Measurements from ENCODE around the gene PIGL. TPM values are rescaled to one million over a fixed set of nuclear protein-coding genes. Genes with fewer than 3 reads are reported as not detected.

PIGL gene
- total and polyA plus RNA-seq, 4 experiments from 2014 or later, result 8.1 to 71.1 (median 44.0) TPM

DNA sequence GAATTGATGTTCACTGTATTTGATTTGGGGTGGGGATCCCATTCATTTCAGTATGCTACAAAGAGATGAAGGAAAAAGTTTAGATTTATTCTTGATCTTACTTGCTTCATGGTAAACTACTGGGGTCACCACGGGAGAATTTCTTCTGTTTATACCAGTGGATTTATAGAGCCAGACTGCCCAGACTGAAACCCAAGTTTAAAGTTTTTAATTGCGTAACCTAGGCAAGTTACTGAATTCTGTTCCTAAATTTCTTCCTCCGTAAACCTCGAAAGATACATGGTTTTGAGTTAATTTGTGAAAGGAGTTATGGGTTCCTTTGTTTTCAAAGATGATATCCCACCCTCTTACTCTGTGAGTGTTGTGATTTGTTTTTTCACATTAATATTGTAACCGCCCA, 26.4 kb downstream of the PIGL start:
- peak overlapping the region in 1 of 7 donors; percentile 42 for H3K27ac Mint-ChIP-seq

DNA sequence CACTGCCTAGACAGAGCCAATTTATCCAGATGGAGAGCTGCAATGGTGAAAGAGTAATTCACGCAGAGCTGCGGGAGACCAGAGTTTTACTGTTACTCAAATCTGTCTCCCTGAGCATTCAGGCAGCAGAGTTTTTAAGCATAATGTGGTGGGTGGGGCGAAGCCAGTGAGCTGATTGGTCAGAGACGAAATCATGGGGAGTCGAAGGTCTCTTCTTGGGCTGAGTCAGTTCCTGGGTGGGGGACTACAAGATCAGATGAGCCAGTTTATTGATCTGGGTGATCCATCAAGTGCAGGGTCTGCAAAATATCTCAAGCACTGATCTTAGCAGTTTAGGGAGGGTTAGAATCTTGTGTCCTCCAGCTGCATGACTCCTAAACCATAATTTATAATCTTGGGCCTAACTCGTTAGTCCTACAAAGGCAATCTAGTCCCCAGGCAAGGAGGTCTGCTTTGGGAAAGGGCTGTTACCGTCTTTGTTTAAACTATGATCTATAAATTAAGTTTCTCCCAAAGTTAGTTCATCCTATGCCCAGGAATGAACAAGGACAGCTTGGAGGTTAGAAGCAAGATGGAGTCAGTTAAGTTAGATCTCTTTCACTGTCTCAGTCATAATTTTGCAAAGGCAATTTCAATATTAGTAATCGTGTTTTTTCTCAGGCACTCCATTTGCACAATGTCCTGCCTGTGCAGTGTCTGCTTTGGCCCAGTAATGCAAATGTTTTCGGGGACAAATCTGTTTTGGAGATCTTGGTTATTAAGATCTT, 27.0 kb downstream of the PIGL start:
- Histone ChIP-seq H3K36me3 (ENCODE audit: insufficient read depth, low read length) (no peaks in the 10 kb centered on the region), H3K9me3 (ENCODE audit: control insufficient read depth in 1 of 2, low read length in 2 of 2) (no peaks in the 10 kb centered on the region), H3K27me3 (ENCODE audit: insufficient read depth, low read length) (no peaks in the 10 kb centered on the region), H3K4me1 (ENCODE audit: insufficient read depth, low read length) (no peaks in the 10 kb centered on the region), H3K4me3 (ENCODE audit: low read length in 2 of 2) (no peak overlapping the region), H3K27ac (ENCODE audit: low read depth, low read length) (no peak overlapping the region)
- Mint-ChIP-seq H3K9me3 (no peaks in the 10 kb centered on the region), H3K4me1 (peaks cover 0 to 11% (median 8%) of the 10 kb centered on the region in 4 donors), H3K27ac (peak overlapping the region in 3 of 7 donors; percentile 6 to 47 (median 42)), H3K27me3 (no peaks in the 10 kb centered on the region), H3K36me3 (peaks cover 18 to 22% of the 10 kb centered on the region in 2 donors), H3K4me3 (no peak overlapping the region)
- ChIA-PET CTCF (ENCODE audit: partially characterized antibody) (no interaction called here), POLR2A (ENCODE audit: partially characterized antibody) (interaction anchor here (1.4 kb wide), 1 partner anchor 27 kb away, joined by 3 read pairs; the partner anchor contains the start of gene PIGL)
- intact Hi-C loops (cut with micrococcal nuclease), result no loop called here
- DNase-seq, result no peak

More for the DNA sequence above, 26.4 kb downstream of the PIGL start:
- ChIA-PET POLR2A (ENCODE audit: partially characterized antibody) (interaction anchor here (1.4 kb wide), 1 partner anchor 26 kb away, joined by 3 read pairs; the partner anchor contains the start of gene PIGL), CTCF (ENCODE audit: partially characterized antibody) (no interaction called here)
- Histone ChIP-seq H3K27ac (ENCODE audit: low read depth, low read length) (no peak overlapping the region), H3K27me3 (ENCODE audit: insufficient read depth, low read length) (no peaks in the 10 kb centered on the region), H3K4me1 (ENCODE audit: insufficient read depth, low read length) (no peaks in the 10 kb centered on the region), H3K4me3 (ENCODE audit: low read length in 2 of 2) (no peak overlapping the region), H3K9me3 (ENCODE audit: control insufficient read depth in 1 of 2, low read length in 2 of 2) (no peaks in the 10 kb centered on the region), H3K36me3 (ENCODE audit: insufficient read depth, low read length) (no peaks in the 10 kb centered on the region)
- no peak for DNase-seq
- intact Hi-C loops (cut with micrococcal nuclease), result no loop called here
- Mint-ChIP-seq H3K4me3 (no peak overlapping the region), H3K9me3 (no peaks in the 10 kb centered on the region), H3K4me1 (peaks cover 0 to 11% (median 8%) of the 10 kb centered on the region in 4 donors), H3K36me3 (peaks cover 13 to 18% of the 10 kb centered on the region in 2 donors), H3K27me3 (no peaks in the 10 kb centered on the region)

DNA sequence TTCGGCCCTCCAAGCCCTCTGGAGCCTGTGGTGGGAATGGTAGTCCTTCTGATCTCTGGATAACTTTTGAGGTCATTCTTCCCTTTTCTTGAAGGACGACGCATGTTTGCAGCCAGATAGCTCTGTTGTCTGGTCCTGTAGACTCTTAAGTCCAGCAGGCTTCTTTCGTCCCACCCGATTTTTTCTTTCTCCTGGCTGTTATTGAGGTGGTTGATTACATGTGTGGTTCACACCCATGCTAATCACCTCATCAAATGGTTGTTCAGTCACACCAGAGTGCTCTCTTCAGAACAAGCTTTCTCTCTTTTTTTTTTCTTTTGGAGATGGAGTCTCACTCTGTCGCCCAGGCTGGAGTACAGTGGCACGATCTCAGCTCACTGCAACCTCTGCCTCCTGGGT, 30.6 kb downstream of the PIGL start:
- Mint-ChIP-seq H3K4me3 (no peak overlapping the region), H3K27me3 (no peaks in the 10 kb centered on the region), H3K27ac (no peak overlapping the region), H3K4me1 (peaks cover 0 to 8% (median 6%) of the 10 kb centered on the region in 4 donors), H3K36me3 (peaks cover 21 to 23% of the 10 kb centered on the region in 2 donors), H3K9me3 (no peaks in the 10 kb centered on the region)
- no peaks in the 10 kb centered on the region for H3K9me3 ChIP-seq (ENCODE audit: control insufficient read depth in 1 of 2, low read length in 2 of 2)
- no peak overlapping the region for H3K27ac ChIP-seq (ENCODE audit: low read depth, low read length)
- no peaks in the 10 kb centered on the region for H3K36me3 ChIP-seq (ENCODE audit: insufficient read depth, low read length)
- no peak for DNase-seq
- ChIA-PET CTCF (ENCODE audit: partially characterized antibody) (interaction anchor here (1.4 kb wide), 1 partner anchor 116 kb away, joined by 5 read pairs; no protein-coding TSS in a partner anchor), POLR2A (ENCODE audit: partially characterized antibody) (no interaction called here)
- intact Hi-C loops (cut with micrococcal nuclease), result no loop called here
- no peak overlapping the region for H3K4me3 ChIP-seq (ENCODE audit: low read length in 2 of 2)
- no peaks in the 10 kb centered on the region for H3K4me1 ChIP-seq (ENCODE audit: insufficient read depth, low read length)
- H3K27me3 ChIP-seq (ENCODE audit: insufficient read depth, low read length), result no peaks in the 10 kb centered on the region

DNA sequence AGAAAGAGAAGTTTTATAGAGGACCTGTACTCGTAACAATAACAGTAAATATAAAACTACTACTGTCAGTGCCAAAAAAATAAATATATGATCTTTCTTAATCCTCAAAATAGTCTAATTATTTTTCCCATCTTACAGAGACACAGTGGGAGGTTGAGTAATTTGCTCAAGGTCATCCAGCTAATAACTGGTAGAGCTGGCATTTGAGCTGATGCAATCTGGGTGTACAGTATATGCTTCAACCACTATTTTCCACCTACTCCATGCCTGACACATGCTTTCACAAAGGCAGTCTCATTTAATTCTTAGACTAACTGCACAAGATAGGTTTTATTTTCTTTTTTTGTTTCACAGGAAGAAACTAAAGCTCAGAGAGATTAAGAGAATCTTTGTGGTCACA, 33.6 kb downstream of the PIGL start:
- Mint-ChIP-seq H3K9me3 (no peaks in the 10 kb centered on the region), H3K4me1 (peaks cover 0 to 6% (median under 1%) of the 10 kb centered on the region in 4 donors), H3K36me3 (peaks cover 20 to 25% of the 10 kb centered on the region in 2 donors), H3K27ac (peak overlapping the region in 2 of 7 donors; percentile 27 to 51), H3K4me3 (no peak overlapping the region), H3K27me3 (no peaks in the 10 kb centered on the region)
- Histone ChIP-seq H3K36me3 (ENCODE audit: insufficient read depth, low read length) (no peaks in the 10 kb centered on the region), H3K27me3 (ENCODE audit: insufficient read depth, low read length) (no peaks in the 10 kb centered on the region), H3K9me3 (ENCODE audit: control insufficient read depth in 1 of 2, low read length in 2 of 2) (no peaks in the 10 kb centered on the region), H3K27ac (ENCODE audit: low read depth, low read length) (no peak overlapping the region), H3K4me3 (ENCODE audit: low read length in 2 of 2) (no peak overlapping the region), H3K4me1 (ENCODE audit: insufficient read depth, low read length) (no peaks in the 10 kb centered on the region)
- CTCF ChIA-PET (ENCODE audit: partially characterized antibody), result interaction anchor here (0.5 to 1.2 kb wide), 3 partner anchors 10 to 65 kb away, joined by 3 to 4 read pairs (median 3); no protein-coding TSS in a partner anchor
- POLR2A ChIA-PET (ENCODE audit: partially characterized antibody), result interaction anchor here (0.7 kb wide), 1 partner anchor 46 kb away, joined by 3 read pairs; no protein-coding TSS in a partner anchor
- intact Hi-C loops (cut with micrococcal nuclease), result no loop called here
- DNase-seq, result no peak

DNA sequence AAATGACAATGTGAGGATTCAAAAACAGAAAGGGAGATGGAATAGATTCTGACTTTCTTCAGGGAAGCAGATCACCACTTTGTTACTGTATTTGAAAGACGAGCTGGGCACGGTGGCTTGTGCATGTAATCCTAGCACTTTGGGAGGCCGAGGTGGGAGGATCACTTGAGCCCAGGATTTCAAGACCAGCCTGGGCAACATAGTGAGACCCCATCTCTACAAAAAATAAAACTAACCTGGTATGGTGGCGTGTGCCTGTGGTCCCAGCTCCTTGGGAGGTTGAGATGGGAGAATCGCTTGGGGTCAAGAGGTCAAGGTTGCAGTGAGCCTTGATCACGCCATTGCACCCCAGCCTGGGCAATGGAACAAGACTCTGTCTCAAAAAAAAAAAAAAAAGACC, 34.0 kb downstream of the PIGL start:
- Mint-ChIP-seq H3K27me3 (no peaks in the 10 kb centered on the region), H3K9me3 (no peaks in the 10 kb centered on the region), H3K36me3 (peaks cover 20 to 29% of the 10 kb centered on the region in 2 donors), H3K27ac (peak overlapping the region in 2 of 7 donors; percentile 27 to 51), H3K4me1 (peaks cover 0 to 7% (median 2%) of the 10 kb centered on the region in 4 donors), H3K4me3 (no peak overlapping the region)
- CTCF ChIA-PET (ENCODE audit: partially characterized antibody), result interaction anchor here (1.0 to 1.2 kb wide), 2 partner anchors 9 to 18 kb away, joined by 3 read pairs; no protein-coding TSS in a partner anchor
- no peak for DNase-seq
- POLR2A ChIA-PET (ENCODE audit: partially characterized antibody), result interaction anchor here (0.7 to 1.2 kb wide), 2 partner anchors 35 to 46 kb away, joined by 3 read pairs; no protein-coding TSS in a partner anchor
- intact Hi-C loops (cut with micrococcal nuclease), result no loop called here
- Histone ChIP-seq H3K27me3 (ENCODE audit: insufficient read depth, low read length) (no peaks in the 10 kb centered on the region), H3K36me3 (ENCODE audit: insufficient read depth, low read length) (no peaks in the 10 kb centered on the region), H3K27ac (ENCODE audit: low read depth, low read length) (no peak overlapping the region), H3K9me3 (ENCODE audit: control insufficient read depth in 1 of 2, low read length in 2 of 2) (no peaks in the 10 kb centered on the region), H3K4me1 (ENCODE audit: insufficient read depth, low read length) (no peaks in the 10 kb centered on the region), H3K4me3 (ENCODE audit: low read length in 2 of 2) (no peak overlapping the region)

GRCh38 chr17:16251556-16251955, 34.5 kb downstream of the PIGL start:
- Histone ChIP-seq H3K27me3 (ENCODE audit: insufficient read depth, low read length) (no peaks in the 10 kb centered on the region), H3K4me3 (ENCODE audit: low read length in 2 of 2) (no peak overlapping the region), H3K36me3 (ENCODE audit: insufficient read depth, low read length) (no peaks in the 10 kb centered on the region), H3K4me1 (ENCODE audit: insufficient read depth, low read length) (no peaks in the 10 kb centered on the region), H3K9me3 (ENCODE audit: control insufficient read depth in 1 of 2, low read length in 2 of 2) (no peaks in the 10 kb centered on the region), H3K27ac (ENCODE audit: low read depth, low read length) (no peak overlapping the region)
- H3K36me3 Mint-ChIP-seq, result peaks cover 20 to 29% of the 10 kb centered on the region in 2 donors
- no peaks in the 10 kb centered on the region for H3K27me3 Mint-ChIP-seq
- peaks cover 0 to 7% (median 2%) of the 10 kb centered on the region in 4 donors for H3K4me1 Mint-ChIP-seq
- ChIA-PET POLR2A (ENCODE audit: partially characterized antibody) (interaction anchor here (1.2 kb wide), 1 partner anchor 36 kb away, joined by 3 read pairs; no protein-coding TSS in a partner anchor), CTCF (ENCODE audit: partially characterized antibody) (interaction anchor here (1.0 kb wide), 1 partner anchor 18 kb away, joined by 3 read pairs; no protein-coding TSS in a partner anchor)
- DNase-seq, result no peak
- no peak overlapping the region for H3K27ac Mint-ChIP-seq
- no peaks in the 10 kb centered on the region for H3K9me3 Mint-ChIP-seq
- intact Hi-C loops (cut with micrococcal nuclease), result no loop called here
- no peak overlapping the region for H3K4me3 Mint-ChIP-seq

GRCh38 chr17:16254773-16255400, 37.9 kb downstream of the PIGL start:
- H3K27ac Mint-ChIP-seq, result peak overlapping the region in 1 of 7 donors; percentile 17
- H3K9me3 ChIP-seq (ENCODE audit: control insufficient read depth in 1 of 2, low read length in 2 of 2), result no peaks in the 10 kb centered on the region
- H3K4me1 Mint-ChIP-seq, result peaks cover 0 to 3% (median under 1%) of the 10 kb centered on the region in 4 donors
- H3K4me3 Mint-ChIP-seq, result no peak overlapping the region
- no peaks in the 10 kb centered on the region for H3K4me1 ChIP-seq (ENCODE audit: insufficient read depth, low read length)
- H3K36me3 Mint-ChIP-seq, result peaks cover 11 to 24% of the 10 kb centered on the region in 2 donors
- no peaks in the 10 kb centered on the region for H3K36me3 ChIP-seq (ENCODE audit: insufficient read depth, low read length)
- no peaks in the 10 kb centered on the region for H3K9me3 Mint-ChIP-seq
- H3K27me3 ChIP-seq (ENCODE audit: insufficient read depth, low read length), result no peaks in the 10 kb centered on the region
- no peak for DNase-seq
- ChIA-PET CTCF (ENCODE audit: partially characterized antibody) (interaction anchor here (0.6 kb wide), 1 partner anchor 46 kb away, joined by 3 read pairs; no protein-coding TSS in a partner anchor), POLR2A (ENCODE audit: partially characterized antibody) (no interaction called here)
- H3K27ac ChIP-seq (ENCODE audit: low read depth, low read length), result no peak overlapping the region
- no peaks in the 10 kb centered on the region for H3K27me3 Mint-ChIP-seq
- intact Hi-C loops (cut with micrococcal nuclease), result no loop called here
- no peak overlapping the region for H3K4me3 ChIP-seq (ENCODE audit: low read length in 2 of 2)

All from CD4-positive, alpha-beta memory T cell (primary cell).